Measurements from ENCODE around the gene NFIB. TPM values are rescaled to one million over a fixed set of nuclear protein-coding genes. Genes with fewer than 3 reads are reported as not detected.

NFIB gene
- total and polyA plus RNA-seq, 2 of the 8 experiments (the other 6 are each of a cell fraction or from before 2014, with no cell fraction given): 2.6 to 13.1 TPM

DNA sequence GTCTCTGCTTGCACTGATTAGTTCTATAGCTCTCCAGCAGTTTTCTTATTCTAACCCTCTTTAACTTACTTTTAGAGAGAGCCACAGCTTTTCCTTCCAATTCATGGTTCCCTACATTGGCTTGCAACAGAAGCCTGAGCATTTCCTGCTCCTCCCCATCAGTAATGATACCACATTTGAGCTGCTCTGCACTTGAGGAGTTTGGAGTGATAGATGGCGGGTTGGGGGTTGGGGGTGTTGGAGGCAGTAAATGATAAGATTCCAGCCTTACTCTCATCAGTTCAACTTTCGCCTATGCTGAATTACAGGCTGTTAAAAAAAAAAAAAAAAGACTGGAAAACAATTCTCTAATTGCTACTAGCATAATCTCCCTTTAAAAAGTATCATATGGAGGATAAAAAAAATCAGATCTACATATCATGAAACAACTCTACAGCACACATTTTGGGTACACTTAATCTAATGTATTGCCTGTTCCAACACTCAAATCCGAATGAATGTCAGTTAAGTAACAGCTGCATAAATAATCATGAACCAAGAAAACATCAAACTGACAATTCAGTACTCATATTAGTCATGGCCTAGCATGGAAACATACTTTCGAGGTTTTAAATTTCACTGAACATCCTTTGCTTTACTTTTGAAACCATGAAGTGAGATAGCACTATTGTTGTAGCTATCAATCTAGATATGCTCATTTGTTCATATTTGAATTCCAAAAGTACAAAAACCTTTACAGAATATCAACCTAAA, 224.7 kb downstream of the NFIB start:
- Histone ChIP-seq H4K8ac (ENCODE audit: extremely low read depth, insufficient read depth, low read length) (no peak overlapping the region), H3K23me2 (ENCODE audit: low read depth, low read length) (no peaks in the 10 kb centered on the region), H3K4me3 (ENCODE audit: extremely low read depth in 1 of 4, insufficient read depth in 2 of 4, low read depth in 3 of 4, low read length in 4 of 4) (no peak overlapping the region), H4K91ac (replicated peaks; ENCODE audit: insufficient read length, low read length) (no peak overlapping the region), H3K23ac (ENCODE audit: insufficient read length) (no peak overlapping the region), H2AFZ (ENCODE audit: low read length) (no peak overlapping the region), H3K27me3 (replicated peaks in 1 of 4; ENCODE audit: control insufficient read depth in 3 of 4, extremely low read depth in 1 of 4, insufficient read depth in 3 of 4, low read length in 3 of 4) (no peaks in the 10 kb centered on the region), H2BK12ac (ENCODE audit: low read depth, low read length) (no peak overlapping the region), H3K27ac (ENCODE audit: low read depth, low read length) (no peak overlapping the region), H3K56ac (replicated peaks; ENCODE audit: insufficient read length, low read depth, low read length) (no peak overlapping the region), H2BK15ac (ENCODE audit: low read length) (no peak overlapping the region), H4K5ac (ENCODE audit: insufficient read length, low read depth, low read length) (no peak overlapping the region), H3K4me1 (replicated peaks in 1 of 4; ENCODE audit: control insufficient read depth in 3 of 4, insufficient read depth in 4 of 4, low read length in 3 of 4) (peaks cover 0 to 3% (median 1%) of the 10 kb centered on the region in 4 experiments; a peak in 2 of 7 replicates), H2BK20ac (ENCODE audit: low read length) (no peak overlapping the region), H2AK5ac (ENCODE audit: low read depth, low read length) (no peak overlapping the region), H3K9me3 (ENCODE audit: insufficient read depth in 2 of 2, low read depth in 1 of 2, low read length in 1 of 2) (no peaks in the 10 kb centered on the region), H3K79me2 (ENCODE audit: control insufficient read depth in 1 of 2, insufficient read depth in 2 of 2, low read length in 2 of 2) (no peaks in the 10 kb centered on the region), H2BK120ac (replicated peaks; ENCODE audit: low read depth, low read length) (no peak overlapping the region), H3K4ac (replicated peaks; ENCODE audit: insufficient read length, low read depth, low read length) (no peak overlapping the region), H3K18ac (ENCODE audit: extremely low read depth, low read length) (no peak overlapping the region), H2BK5ac (ENCODE audit: low read depth, low read length) (no peak overlapping the region), H3K79me1 (ENCODE audit: low read depth, low read length) (no peaks in the 10 kb centered on the region), H4K20me1 (replicated peaks in 1 of 2; ENCODE audit: control insufficient read depth in 1 of 2, insufficient read depth in 2 of 2, low read length in 2 of 2) (no peaks in the 10 kb centered on the region), H3K9ac (replicated peaks in 1 of 4; ENCODE audit: extremely low read depth in 1 of 4, low read depth in 3 of 4, low read length in 3 of 4) (no peak overlapping the region), H3K14ac (ENCODE audit: insufficient read length) (no peak overlapping the region), H3K36me3 (ENCODE audit: control insufficient read depth in 2 of 4, insufficient read depth in 4 of 4, low read length in 3 of 4) (no peaks in the 10 kb centered on the region; a peak in 1 of 8 replicates), H3K4me2 (ENCODE audit: insufficient read depth in 1 of 2, low read depth in 2 of 2, low read length in 2 of 2) (no peak overlapping the region)
- CTCF ChIA-PET (ENCODE audit: partially characterized antibody): interaction anchor here (0.6 to 1.4 kb wide), 2 partner anchors 10 to 223 kb away, joined by 3 read pairs; no protein-coding TSS in a partner anchor
- POLR2A ChIA-PET (ENCODE audit: partially characterized antibody): interaction anchor here (0.6 kb wide), 1 partner anchor 238 kb away, joined by 3 read pairs; no protein-coding TSS in a partner anchor
- no peak for FAIRE-seq
- 87% methylated on average over 4 of the region's 4 CpGs; no CpG with 5 or more reads in 1 of the 2 experiments for WGBS, 2 experiments (ENCODE audit: extremely low coverage in 1 of 2, insufficient coverage in 1 of 2, insufficient read length in 1 of 2, insufficient replicate concordance in 2 of 2, low coverage in 1 of 2, low lambda C conversion rate in 2 of 2, missing lambda C conversion rate in 1 of 2)
- TF ChIP-seq CHD2 (IDR thresholded peaks at IDR 0.05; ENCODE audit: low read length): no peak
- no peak for TF ChIP-seq KDM4A (IDR thresholded peaks at IDR 0.05; ENCODE audit: low read depth, low read length, severe bottlenecking)
- TF ChIP-seq MAFK (IDR thresholded peaks at IDR 0.05; ENCODE audit: low read depth, low read length): no peak
- DNase-seq (ENCODE audit: low read depth in 1 of 2, low spot score in 2 of 2): no peak
